HFFc6 (cell line): ENCODE data around the gene PRDM16. TPM values are rescaled to one million over a fixed set of nuclear protein-coding genes. Genes with fewer than 3 reads are reported as not detected.

Experiments
- DNase-seq: peaks from one replicate; pipeline ENCODE4 v3.0.0-alpha.2; 2018
- H3K27ac Mint-ChIP-seq: 2 replicates; pipeline ENCODE4 v1.8.0; 2020; ENCODE audit warnings: mild to moderate bottlenecking, mixed read lengths
- H3K27me3 Mint-ChIP-seq: 2 replicates; pipeline ENCODE4 v1.8.0; 2021; ENCODE audit warnings: mild to moderate bottlenecking, moderate library complexity, mixed read lengths; ENCODE audit not compliant: insufficient read depth
- H3K36me3 Mint-ChIP-seq: 2 replicates; pipeline ENCODE4 v1.8.0; 2021; ENCODE audit warnings: low read depth, mixed read lengths
- H3K4me1 Mint-ChIP-seq: 2 replicates; pipeline ENCODE4 v1.8.0; 2020; ENCODE audit warnings: low read depth, mixed read lengths
- H3K4me3 Mint-ChIP-seq: 2 replicates; pipeline ENCODE4 v1.8.0; 2020; ENCODE audit warnings: mild to moderate bottlenecking, moderate library complexity, mixed read lengths
- H3K9me3 Mint-ChIP-seq: 2 replicates; pipeline ENCODE4 v1.8.0; 2020; ENCODE audit warnings: mild to moderate bottlenecking, mixed read lengths
- total RNA-seq, 6 experiments: library from RNA; stranded (reverse); fragmentation: NEBNext Ultra II Directional; extraction: Animal tissue kit (Norgen Biotek cat#: 25700); gene quantifications; 2 replicates in 1 of 6; 3 replicates in 5 of 6; pipeline ENCODE4 v1.2.3, GENCODE V29; 2021
- TF ChIP-seq, protein P1 (sequence below): fragments of 200-600 bp; sonication (generic); IDR thresholded peaks from 2 replicates; pipeline ENCODE4 v1.5.0; 2021; ENCODE audit warnings: antibody characterized with exemption, mild to moderate bottlenecking

PRDM16 gene
- total RNA-seq, 6 experiments from 2014 or later: not detected

DNA sequence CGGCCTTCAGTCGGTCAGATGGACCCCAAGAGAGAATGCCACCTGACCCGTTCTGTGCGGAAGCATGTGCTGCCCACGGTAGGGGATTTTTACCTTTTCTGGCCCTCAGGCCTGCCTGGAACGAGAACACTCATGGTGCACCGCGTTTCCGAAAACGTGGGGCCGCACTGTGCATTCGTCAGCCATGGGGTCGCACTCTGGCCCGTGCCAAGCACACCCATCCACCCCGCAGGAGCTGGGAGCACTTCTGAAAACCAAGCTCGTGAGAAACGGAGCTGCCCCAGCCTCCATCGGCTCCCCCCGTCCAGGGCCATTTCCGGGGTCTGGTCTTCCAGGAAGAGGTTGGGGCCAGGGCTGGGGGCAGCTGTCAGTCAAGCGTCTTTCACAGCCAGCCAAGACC is 72.8 kb downstream of the PRDM16 start:
- H3K36me3 Mint-ChIP-seq: peaks cover 5% of the 10 kb centered on the region; the same call in 1 of the 2 replicates
- H3K9me3 Mint-ChIP-seq: peaks cover 17% of the 10 kb centered on the region
- DNase-seq: no peak
- H3K27ac Mint-ChIP-seq: no peak overlapping the region
- TF ChIP-seq, protein P1, sequence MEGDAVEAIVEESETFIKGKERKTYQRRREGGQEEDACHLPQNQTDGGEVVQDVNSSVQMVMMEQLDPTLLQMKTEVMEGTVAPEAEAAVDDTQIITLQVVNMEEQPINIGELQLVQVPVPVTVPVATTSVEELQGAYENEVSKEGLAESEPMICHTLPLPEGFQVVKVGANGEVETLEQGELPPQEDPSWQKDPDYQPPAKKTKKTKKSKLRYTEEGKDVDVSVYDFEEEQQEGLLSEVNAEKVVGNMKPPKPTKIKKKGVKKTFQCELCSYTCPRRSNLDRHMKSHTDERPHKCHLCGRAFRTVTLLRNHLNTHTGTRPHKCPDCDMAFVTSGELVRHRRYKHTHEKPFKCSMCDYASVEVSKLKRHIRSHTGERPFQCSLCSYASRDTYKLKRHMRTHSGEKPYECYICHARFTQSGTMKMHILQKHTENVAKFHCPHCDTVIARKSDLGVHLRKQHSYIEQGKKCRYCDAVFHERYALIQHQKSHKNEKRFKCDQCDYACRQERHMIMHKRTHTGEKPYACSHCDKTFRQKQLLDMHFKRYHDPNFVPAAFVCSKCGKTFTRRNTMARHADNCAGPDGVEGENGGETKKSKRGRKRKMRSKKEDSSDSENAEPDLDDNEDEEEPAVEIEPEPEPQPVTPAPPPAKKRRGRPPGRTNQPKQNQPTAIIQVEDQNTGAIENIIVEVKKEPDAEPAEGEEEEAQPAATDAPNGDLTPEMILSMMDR: no peak
- no peak overlapping the region for H3K4me3 Mint-ChIP-seq
- H3K27me3 Mint-ChIP-seq: no peaks in the 10 kb centered on the region; the same call in 1 of the 2 replicates
- no peaks in the 10 kb centered on the region for H3K4me1 Mint-ChIP-seq

DNA sequence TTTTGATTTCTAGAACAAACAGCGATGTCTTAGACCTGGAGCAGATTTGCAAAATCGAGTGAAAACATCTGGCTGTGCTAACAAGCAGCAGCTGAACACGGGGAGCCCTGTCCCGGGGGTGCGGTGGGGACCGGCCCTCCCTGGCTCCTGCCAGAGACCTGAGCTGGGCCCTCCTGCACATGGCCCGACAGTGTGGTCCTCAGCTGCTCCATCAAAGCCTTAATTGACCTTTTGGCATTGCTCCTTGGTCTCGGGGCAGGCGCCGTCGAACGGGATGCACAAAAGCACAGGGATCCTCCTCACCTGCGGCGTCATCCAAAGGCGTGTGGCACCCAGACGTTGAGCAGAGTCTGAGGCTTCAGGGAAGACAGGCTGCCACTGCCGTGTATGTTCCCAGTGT is 73.2 kb downstream of the PRDM16 start:
- Mint-ChIP-seq H3K9me3 (peaks cover 17% of the 10 kb centered on the region), H3K27ac (no peak overlapping the region), H3K36me3 (peaks cover 9% of the 10 kb centered on the region; the same call in 1 of the 2 replicates), H3K27me3 (no peaks in the 10 kb centered on the region; the same call in 1 of the 2 replicates), H3K4me3 (no peak overlapping the region), H3K4me1 (no peaks in the 10 kb centered on the region)
- DNase-seq: no peak
- TF ChIP-seq, protein P1: no peak

DNA sequence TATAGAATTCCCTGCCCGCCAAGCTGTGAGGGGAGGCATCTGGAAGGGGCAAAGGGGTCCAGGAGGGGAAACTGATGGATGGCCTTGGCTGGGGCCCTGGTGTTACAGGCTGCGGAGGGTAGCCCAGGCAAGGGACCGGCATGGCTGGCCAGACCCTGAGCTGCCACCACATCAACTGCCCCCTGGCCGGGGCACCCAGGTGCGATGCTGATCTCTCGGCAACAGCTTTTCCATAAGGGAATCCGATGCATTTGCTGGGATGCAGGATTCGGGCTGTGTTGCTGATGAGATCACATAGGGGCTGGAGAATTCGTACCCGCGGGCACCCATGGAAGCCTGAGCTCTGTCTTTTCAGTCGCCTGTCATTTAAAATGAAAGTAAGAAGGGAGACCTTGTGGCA is 73.7 kb downstream of the PRDM16 start:
- no peak overlapping the region for H3K27ac Mint-ChIP-seq
- TF ChIP-seq, protein P1: no peak
- H3K27me3 Mint-ChIP-seq: no peaks in the 10 kb centered on the region; the same call in 1 of the 2 replicates
- H3K36me3 Mint-ChIP-seq: peaks cover 12% of the 10 kb centered on the region; the same call in 1 of the 2 replicates
- H3K4me3 Mint-ChIP-seq: no peak overlapping the region
- peaks cover 19% of the 10 kb centered on the region for H3K9me3 Mint-ChIP-seq
- DNase-seq: no peak
- no peaks in the 10 kb centered on the region for H3K4me1 Mint-ChIP-seq

DNA sequence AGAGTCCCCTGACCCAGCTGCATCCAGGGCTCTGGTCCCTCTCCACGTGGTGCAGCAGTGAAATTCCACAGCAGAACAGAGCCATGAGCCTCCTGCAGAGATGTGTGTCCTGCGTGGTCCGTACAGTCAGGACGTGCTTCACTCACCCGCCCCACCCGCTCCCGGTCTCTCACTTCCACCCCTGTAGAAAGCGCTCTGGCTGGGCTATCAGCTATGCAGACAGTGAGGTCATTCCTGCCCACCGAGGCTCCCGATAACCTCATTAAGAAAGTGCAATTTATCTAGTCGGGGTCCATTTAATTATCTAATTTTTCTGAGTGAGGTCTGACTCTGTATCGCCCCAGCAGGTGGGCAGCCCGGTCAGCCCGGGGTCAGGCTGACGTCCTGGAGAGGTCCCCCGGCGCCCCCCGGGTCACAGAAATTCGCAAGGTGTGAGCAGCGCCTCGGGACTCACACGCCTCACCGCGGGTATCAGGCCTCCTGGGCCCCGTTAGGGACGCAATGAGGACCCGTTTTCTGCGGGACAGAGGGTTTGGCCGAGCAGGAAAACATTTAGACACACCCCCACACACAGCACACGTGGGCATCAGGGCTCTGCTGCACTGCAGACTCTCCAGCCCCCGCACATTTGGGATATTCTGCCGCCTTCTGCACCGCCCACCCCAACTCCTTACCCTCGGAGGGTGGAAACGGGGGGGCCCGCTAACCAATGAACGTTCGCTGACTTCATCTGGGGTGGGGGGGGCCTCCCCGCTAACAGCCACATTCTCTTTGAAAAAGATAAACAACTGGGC is 76.7 kb downstream of the PRDM16 start:
- Mint-ChIP-seq H3K9me3 (peaks cover 19% of the 10 kb centered on the region), H3K36me3 (peaks cover 12% of the 10 kb centered on the region; the same call in 1 of the 2 replicates), H3K4me3 (no peak overlapping the region), H3K4me1 (no peaks in the 10 kb centered on the region), H3K27me3 (no peaks in the 10 kb centered on the region), H3K27ac (no peak overlapping the region)
- DNase-seq: no peak
- TF ChIP-seq, protein P1: no peak

DNA sequence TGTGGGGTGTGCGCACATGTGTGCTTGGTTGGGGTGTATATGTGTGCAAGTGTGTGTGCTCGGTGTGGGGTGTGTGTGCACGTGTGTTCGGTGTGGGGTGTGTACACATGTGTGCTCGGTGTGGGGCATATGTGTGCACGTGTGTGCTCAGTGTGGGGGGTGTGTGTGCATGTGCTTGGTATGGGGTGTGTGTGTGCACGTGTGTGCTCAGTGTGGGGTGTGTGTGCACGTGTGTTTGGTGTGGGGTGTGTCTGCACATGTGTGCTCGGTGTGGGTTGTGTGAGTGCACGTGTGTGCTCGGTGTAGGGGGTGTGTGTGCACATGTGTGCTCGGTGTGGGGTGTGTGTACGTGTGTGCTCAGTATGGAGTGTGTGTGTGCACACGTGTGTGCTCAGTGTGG is 77.5 kb downstream of the PRDM16 start:
- DNase-seq: no peak
- Mint-ChIP-seq H3K27me3 (no peaks in the 10 kb centered on the region), H3K9me3 (peaks cover 19% of the 10 kb centered on the region), H3K36me3 (peaks cover 12% of the 10 kb centered on the region; the same call in 1 of the 2 replicates), H3K4me3 (no peak overlapping the region), H3K4me1 (no peaks in the 10 kb centered on the region), H3K27ac (no peak overlapping the region)
- TF ChIP-seq, protein P1: no peak
